ENCODE measurements around the gene FAM13C. TPM values are rescaled to one million over a fixed set of nuclear protein-coding genes. Genes with fewer than 3 reads are reported as not detected.
A peak's percentile ranks its signal among the peaks of the same experiment; 100 is the strongest.
"Not testable (repeated sequence)": the region's sequence is repeated elsewhere in the genome, so short reads cannot be mapped to it uniquely, and the experiment has no call there.

Gene FAM13C
- total RNA-seq, 4 donors from 2014 or later = 10.3 to 36.9 (median 20.6) TPM

GRCh38 chr10:59242991-59243390 lies 119.4 kb downstream of the FAM13C start:
- DNase-seq (ENCODE audit: low spot score in 2 of 2) = no peak
- H3K27me3 ChIP-seq = no peaks in the 10 kb centered on the region
- TF ChIP-seq EP300 (IDR thresholded peaks at IDR 0.05) = no peak
- peaks cover 0 to 4% (median 0%) of the 10 kb centered on the region in 4 donors for H3K4me1 ChIP-seq
- WGBS, 2 donors = 94% methylated on average over 3 of the region's 3 CpGs
- no peak overlapping the region for H3K4me3 ChIP-seq
- H3K36me3 ChIP-seq = no peaks in the 10 kb centered on the region
- H3K9me3 ChIP-seq = no peaks in the 10 kb centered on the region
- H3K27ac ChIP-seq = no peak overlapping the region

GRCh38 chr10:59242057-59242456 lies 120.3 kb downstream of the FAM13C start:
- WGBS, 2 donors = 100% methylated on average over 1 of the region's 1 CpG
- DNase-seq (ENCODE audit: low spot score in 2 of 2) = no peak
- H3K4me1 ChIP-seq = no peaks in the 10 kb centered on the region
- H3K36me3 ChIP-seq = no peaks in the 10 kb centered on the region
- H3K4me3 ChIP-seq = no peak overlapping the region
- H3K27me3 ChIP-seq = no peaks in the 10 kb centered on the region
- H3K9me3 ChIP-seq = no peaks in the 10 kb centered on the region
- TF ChIP-seq EP300 (IDR thresholded peaks at IDR 0.05) = no peak
- TF ChIP-seq, protein P1, sequence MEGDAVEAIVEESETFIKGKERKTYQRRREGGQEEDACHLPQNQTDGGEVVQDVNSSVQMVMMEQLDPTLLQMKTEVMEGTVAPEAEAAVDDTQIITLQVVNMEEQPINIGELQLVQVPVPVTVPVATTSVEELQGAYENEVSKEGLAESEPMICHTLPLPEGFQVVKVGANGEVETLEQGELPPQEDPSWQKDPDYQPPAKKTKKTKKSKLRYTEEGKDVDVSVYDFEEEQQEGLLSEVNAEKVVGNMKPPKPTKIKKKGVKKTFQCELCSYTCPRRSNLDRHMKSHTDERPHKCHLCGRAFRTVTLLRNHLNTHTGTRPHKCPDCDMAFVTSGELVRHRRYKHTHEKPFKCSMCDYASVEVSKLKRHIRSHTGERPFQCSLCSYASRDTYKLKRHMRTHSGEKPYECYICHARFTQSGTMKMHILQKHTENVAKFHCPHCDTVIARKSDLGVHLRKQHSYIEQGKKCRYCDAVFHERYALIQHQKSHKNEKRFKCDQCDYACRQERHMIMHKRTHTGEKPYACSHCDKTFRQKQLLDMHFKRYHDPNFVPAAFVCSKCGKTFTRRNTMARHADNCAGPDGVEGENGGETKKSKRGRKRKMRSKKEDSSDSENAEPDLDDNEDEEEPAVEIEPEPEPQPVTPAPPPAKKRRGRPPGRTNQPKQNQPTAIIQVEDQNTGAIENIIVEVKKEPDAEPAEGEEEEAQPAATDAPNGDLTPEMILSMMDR (IDR thresholded peaks at IDR 0.05) = no peak
- no peak for TF ChIP-seq POLR2A (IDR thresholded peaks at IDR 0.05)
- no peak overlapping the region for H3K27ac ChIP-seq

DNA sequence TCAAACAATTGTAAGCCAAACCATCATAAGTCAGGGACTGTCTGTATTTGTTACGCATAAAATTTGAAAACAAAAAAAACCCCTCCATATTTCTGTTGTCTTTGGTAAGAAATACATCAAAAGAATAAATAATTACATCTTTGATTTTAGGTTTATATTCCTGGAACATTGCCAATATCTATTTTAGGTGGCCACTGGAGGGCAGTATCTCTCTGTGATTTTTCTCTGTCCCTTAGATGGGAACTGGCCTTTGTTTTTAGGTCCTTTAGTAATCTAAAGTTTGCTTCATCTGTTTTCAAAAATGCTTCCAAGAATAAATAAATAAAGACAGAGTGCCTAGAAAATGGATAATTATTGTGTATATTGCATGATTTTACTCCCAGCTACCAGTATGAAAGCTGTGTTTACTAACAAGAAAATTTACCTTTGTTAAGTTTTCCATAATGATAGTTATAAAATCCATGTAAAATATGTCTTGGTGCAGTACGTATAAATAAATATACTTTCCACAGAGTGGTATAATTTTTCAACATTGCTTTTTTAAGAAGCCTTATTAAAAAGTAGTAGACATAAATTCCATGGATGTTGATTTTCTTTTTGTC lies 121.7 kb downstream of the FAM13C start:
- WGBS, 2 donors = 37 to 41% methylated on average over 2 of the region's 2 CpGs
- H3K27ac ChIP-seq = no peak overlapping the region

DNA sequence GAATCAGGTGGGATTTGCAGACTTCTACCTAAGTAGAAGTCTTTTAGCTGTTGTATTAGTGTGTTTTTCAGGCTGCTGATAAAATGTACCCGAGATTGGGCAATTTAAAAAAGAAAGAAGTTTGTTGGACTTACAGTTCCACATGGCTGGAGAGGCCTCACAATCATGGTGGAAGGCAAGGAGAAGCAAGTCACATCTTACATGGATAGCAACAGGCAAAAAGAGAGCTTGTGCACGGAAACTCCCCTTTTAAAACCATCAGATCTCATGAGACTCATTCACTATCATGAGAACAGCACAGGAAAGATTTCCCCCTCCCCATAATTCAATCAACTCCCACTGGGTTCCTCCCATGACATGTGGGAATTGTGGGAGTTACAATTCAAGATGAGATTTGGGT lies 123.2 kb downstream of the FAM13C start:
- H3K27me3 ChIP-seq; H3K9me3 ChIP-seq; H3K27ac ChIP-seq; DNase-seq (ENCODE audit: low spot score in 2 of 2); H3K36me3 ChIP-seq; H3K4me1 ChIP-seq; H3K4me3 ChIP-seq: not testable (repeated sequence)
- WGBS, 2 donors = 47 to 93% methylated on average over 2 of the region's 2 CpGs

More for the DNA sequence above, 121.7 kb downstream of the FAM13C start:
- no peaks in the 10 kb centered on the region for H3K27me3 ChIP-seq
- no peak for TF ChIP-seq POLR2A (IDR thresholded peaks at IDR 0.05)
- TF ChIP-seq, protein P1 (IDR thresholded peaks at IDR 0.05) = peak; percentile 40 to 81 (median 64)
- TF ChIP-seq EP300 (IDR thresholded peaks at IDR 0.05) = peak in 1 of 2 donors; percentile 67
- no peaks in the 10 kb centered on the region for H3K4me1 ChIP-seq
- H3K4me3 ChIP-seq = no peak overlapping the region
- DNase-seq (ENCODE audit: low spot score in 2 of 2) = peak in 1 of 2 donors; percentile 20
- H3K36me3 ChIP-seq = no peaks in the 10 kb centered on the region
- H3K9me3 ChIP-seq = no peaks in the 10 kb centered on the region

DNA sequence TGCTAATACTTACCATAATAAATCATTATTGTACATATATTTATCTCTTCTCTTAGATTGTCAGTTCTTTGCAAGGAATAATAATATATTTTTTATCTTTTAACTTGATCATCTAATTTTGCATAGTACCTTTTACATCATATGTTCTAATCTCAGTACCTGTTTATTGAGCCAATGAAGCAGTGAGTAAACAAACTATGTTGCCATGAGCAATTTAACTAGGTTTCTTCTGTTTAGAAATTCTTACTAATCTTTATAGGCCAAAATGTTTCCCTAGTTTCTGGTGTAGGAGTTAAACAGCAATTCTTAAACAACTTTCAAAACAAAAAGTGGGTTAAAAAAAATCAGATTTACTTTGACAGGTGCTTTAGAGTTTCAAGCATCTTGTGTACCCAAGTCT lies 124.6 kb downstream of the FAM13C start:
- no peaks in the 10 kb centered on the region for H3K27me3 ChIP-seq
- no peaks in the 10 kb centered on the region for H3K4me1 ChIP-seq
- DNase-seq (ENCODE audit: low spot score in 2 of 2) = no peak
- H3K9me3 ChIP-seq = no peaks in the 10 kb centered on the region
- TF ChIP-seq, protein P1 (IDR thresholded peaks at IDR 0.05) = no peak
- TF ChIP-seq POLR2A (IDR thresholded peaks at IDR 0.05) (no peak), EP300 (IDR thresholded peaks at IDR 0.05) (no peak)
- no peak overlapping the region for H3K4me3 ChIP-seq
- no peak overlapping the region for H3K27ac ChIP-seq
- H3K36me3 ChIP-seq = no peaks in the 10 kb centered on the region

DNA sequence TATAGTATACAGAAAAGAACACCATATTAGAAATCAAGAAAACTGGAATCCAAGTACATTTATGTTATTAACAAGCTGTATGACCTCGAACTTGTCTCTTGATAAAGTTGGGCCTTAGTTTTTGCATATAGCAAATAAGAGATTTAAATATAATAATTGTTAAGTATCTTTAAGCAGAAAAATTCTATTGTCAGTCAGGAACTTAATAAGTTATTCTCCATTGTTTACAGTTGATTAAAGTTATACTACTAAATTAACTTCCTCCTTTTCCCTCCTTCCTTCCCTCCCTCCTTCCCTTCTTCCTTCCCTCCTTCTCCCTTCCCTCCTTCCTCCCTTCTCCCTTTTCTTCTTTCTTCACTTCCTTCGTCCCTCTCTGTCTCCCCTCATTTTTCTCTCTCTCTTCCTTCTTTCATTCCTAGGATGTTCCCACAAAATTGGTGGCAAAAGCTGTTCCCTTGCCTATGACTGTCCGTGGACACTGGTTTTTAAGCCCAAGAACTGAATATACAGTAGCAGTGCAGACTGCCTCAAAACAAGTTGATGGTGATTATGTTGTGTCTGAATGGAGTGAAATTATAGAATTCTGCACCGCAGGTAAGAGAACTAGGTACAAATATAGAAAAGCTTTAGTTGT lies 126.2 kb downstream of the FAM13C start:
- Histone ChIP-seq H3K4me3 (no peak overlapping the region), H3K27ac (no peak overlapping the region), H3K9me3 (no peaks in the 10 kb centered on the region), H3K4me1 (no peaks in the 10 kb centered on the region), H3K36me3 (no peaks in the 10 kb centered on the region), H3K27me3 (no peaks in the 10 kb centered on the region)
- TF ChIP-seq, protein P1 (IDR thresholded peaks at IDR 0.05) = no peak
- TF ChIP-seq POLR2A (IDR thresholded peaks at IDR 0.05) (no peak), EP300 (IDR thresholded peaks at IDR 0.05) (no peak)
- no peak for DNase-seq (ENCODE audit: low spot score in 2 of 2)
- WGBS, 2 donors = 87 to 92% methylated on average over 4 of the region's 4 CpGs

Data from tibial nerve (tissue), 4 donors.